AG09309 (cell line): ENCODE results near the gene NELL2.

Experiments
- DNase-seq: peaks from one replicate; pipeline ENCODE4 v3.0.0-alpha.2; 2010; ENCODE audit warnings: low read depth
- H3K4me3 ChIP-seq: 2 replicates; pipeline ENCODE4 v1.5.1; 2011; ENCODE audit warnings: mild to moderate bottlenecking, low read depth, low read length, moderate library complexity; ENCODE audit not compliant: control insufficient read depth
- TF ChIP-seq, protein P1 (sequence below): IDR thresholded peaks from 2 replicates; pipeline ENCODE4 v1.5.1; 2011; ENCODE audit warnings: mild to moderate bottlenecking, low read depth, low read length, inconsistent platforms; ENCODE audit not compliant: insufficient read depth, control insufficient read depth; ENCODE audit errors: missing control alignments

The NELL2 gene

DNA sequence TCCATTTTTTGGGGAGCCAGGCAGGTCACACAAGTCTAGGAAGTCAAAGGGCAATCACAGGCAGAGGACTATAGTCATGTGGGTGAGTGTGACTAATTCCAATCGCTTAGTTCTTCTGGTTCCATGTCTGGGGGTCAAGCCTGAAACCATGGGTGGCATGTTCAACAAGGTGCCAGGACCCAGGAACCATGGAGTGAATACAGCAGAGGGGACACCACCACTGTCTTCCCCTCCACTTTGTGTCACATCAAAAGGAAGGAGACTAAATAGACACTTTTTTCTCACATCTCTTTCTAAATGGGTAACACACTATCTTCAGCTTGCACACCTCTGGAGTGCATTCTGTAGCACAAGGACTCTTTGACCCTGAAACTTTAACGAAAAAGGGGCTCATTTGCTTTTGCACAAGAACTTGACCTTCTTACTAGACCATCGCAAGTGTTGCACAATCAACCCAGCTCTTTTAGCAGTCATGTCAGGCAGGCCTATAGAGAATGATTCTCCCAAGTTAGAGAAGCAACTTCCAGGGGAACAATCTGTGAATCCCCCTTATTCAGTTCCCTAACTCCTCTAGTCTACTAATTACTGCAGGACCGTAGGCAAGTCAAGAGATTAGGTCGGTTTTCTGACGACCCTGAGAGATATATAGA is 398.7 kb downstream of the NELL2 start:
- TF ChIP-seq, protein P1, sequence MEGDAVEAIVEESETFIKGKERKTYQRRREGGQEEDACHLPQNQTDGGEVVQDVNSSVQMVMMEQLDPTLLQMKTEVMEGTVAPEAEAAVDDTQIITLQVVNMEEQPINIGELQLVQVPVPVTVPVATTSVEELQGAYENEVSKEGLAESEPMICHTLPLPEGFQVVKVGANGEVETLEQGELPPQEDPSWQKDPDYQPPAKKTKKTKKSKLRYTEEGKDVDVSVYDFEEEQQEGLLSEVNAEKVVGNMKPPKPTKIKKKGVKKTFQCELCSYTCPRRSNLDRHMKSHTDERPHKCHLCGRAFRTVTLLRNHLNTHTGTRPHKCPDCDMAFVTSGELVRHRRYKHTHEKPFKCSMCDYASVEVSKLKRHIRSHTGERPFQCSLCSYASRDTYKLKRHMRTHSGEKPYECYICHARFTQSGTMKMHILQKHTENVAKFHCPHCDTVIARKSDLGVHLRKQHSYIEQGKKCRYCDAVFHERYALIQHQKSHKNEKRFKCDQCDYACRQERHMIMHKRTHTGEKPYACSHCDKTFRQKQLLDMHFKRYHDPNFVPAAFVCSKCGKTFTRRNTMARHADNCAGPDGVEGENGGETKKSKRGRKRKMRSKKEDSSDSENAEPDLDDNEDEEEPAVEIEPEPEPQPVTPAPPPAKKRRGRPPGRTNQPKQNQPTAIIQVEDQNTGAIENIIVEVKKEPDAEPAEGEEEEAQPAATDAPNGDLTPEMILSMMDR, result no peak
- H3K4me3 ChIP-seq, result no peak overlapping the region
- DNase-seq, result no peak

DNA sequence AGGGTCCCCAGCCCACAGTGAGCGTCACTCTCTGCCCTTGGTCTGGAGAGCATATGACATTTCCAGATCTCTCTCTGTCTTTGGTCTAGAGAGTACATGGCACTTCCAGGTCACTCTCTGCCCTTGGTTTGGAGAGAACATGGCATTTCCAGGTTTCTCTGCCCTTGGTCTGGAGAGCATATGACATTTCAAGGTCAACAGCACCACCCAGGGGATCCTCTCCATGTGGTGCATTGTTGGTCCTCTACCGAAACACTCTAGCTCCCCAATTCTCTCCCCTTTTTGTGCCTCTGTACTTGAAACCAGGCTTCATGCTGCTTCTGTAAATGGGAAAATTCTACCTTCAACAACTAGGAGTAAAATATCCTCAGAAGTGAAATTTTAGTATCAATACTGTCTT is 399.4 kb downstream of the NELL2 start:
- no peak overlapping the region for H3K4me3 ChIP-seq
- TF ChIP-seq, protein P1, result no peak
- no peak for DNase-seq

DNA sequence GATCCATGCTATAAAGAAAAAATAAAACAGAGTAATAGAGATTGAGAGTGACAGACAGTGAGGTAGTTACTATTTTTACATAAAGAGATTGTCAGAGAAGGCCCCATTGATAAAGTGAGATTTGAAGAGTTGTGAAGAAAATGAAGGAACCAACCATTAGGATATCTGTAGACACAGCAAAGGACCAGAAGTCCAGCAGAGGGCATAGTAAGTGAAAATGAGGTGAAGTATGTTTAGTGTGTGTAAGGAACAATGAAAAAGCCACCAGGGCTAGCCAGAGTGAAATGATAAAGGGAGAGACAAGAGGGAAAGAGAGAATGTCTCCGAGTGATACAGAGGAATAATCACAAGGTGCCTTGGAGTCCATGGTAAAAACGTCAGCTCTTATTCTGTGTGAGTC is 411.0 kb downstream of the NELL2 start:
- DNase-seq, result no peak
- TF ChIP-seq, protein P1, result no peak

DNA sequence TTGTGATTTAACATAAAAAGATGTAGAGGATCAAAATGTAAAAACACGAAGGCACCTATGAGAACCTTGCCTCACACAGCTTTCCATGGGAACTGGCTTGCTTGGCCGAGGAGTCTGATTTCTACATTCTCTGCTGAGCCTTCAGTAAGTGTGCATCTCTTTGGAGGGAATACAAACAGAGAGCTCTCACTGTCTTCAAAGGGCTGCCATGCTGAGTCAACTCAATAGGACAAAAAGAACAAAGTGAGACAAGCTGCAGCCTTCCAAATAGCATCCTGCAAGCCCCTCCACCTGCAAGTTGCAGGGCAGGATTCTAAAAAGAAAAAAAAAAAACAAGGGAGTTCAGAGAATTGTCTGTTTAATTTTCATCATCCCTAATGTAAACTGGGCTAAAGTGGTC is 411.9 kb downstream of the NELL2 start:
- no peak overlapping the region for H3K4me3 ChIP-seq
- DNase-seq, result no peak
- TF ChIP-seq, protein P1, result no peak

More for the DNA sequence above, 411.0 kb downstream of the NELL2 start:
- H3K4me3 ChIP-seq, result no peak overlapping the region

DNA sequence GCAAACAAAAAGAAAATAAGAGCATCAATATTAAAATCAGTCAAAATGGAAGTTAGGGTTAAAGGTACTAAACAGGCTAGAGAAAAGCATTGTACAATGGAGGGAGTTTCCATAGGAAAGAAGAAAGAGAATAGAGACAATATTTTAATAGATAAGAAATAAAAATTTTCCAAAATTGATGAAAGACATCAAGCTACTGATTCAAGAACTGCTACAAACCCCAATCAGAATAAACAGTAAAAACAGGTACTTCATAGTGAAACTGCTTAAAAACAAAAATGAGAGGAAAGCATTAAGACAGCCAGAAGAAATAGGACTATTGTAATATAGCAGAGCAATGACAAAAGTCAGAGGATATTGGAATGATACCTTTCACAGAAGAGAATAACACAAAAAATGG is 413.4 kb downstream of the NELL2 start:
- TF ChIP-seq, protein P1, result no peak
- H3K4me3 ChIP-seq, result no peak overlapping the region
- DNase-seq, result no peak

DNA sequence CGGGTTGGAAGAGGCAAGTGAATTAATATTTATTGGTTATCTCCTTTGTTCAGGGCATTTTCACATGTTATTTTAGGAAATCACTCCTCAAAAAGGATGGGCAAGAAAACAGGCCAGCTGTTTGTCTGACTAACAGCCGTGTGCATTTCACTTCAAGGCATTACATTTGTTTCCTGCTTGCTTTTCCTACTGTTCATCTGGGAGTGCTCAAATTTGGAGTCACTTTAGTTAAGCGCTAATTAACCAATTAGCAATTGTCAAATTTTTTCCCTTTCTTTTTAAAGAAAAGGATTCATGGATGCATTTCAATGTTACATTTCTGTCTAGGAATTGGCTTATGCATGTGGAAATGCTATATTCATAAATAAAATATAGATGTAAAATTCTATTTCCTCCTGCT is 415.9 kb downstream of the NELL2 start:
- no peak for DNase-seq
- H3K4me3 ChIP-seq, result no peak overlapping the region
- TF ChIP-seq, protein P1, result no peak

DNA sequence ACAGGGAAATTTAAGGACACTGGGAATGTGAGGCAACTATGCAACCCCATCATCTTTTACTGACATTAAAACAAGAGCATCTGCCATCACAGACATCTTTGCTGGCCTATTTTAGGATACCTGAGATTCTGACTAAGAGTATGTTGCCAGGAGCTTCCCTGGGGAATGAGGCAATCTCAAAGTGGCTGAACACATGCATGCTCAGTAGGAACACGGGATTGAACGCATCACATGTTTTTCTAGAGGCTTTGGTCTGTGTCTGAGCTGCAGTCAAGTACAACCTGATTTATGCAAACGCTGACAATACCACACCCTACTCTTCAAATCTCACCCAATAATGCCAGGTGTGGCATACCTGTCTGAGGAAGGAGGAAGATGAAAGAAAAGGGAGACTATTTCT is 416.5 kb downstream of the NELL2 start:
- TF ChIP-seq, protein P1, result no peak
- no peak overlapping the region for H3K4me3 ChIP-seq
- DNase-seq, result no peak
